Fibroblast of skin of abdomen (primary cell): ENCODE results near the gene KRTAP10-3.

ENCODE experiments used
- DNase-seq: peaks from one replicate; pipeline ENCODE4 v3.0.0-alpha.2; 2013

Gene KRTAP10-3

GRCh38 chr21:44547656-44548331 lies 10.8 kb downstream of the KRTAP10-3 start:
- no peak for DNase-seq

- DNase-seq: no peak
Observed at GRCh38 chr21:44544566-44544965, 14.0 kb downstream of the KRTAP10-3 start.

GRCh38 chr21:44542716-44543115 lies 15.9 kb downstream of the KRTAP10-3 start:
- no peak for DNase-seq

- DNase-seq: no peak
Observed at GRCh38 chr21:44540741-44541288, 17.8 kb downstream of the KRTAP10-3 start.

GRCh38 chr21:44539991-44540666 lies 18.5 kb downstream of the KRTAP10-3 start, which contains the start of gene KRTAP10-1:
KRTAP10-1 (minus strand) TSS chr21:44540195; CDS start chr21:44540150, 45 bp downstream.
- no peak for DNase-seq

GRCh38 chr21:44539046-44539445 lies 19.5 kb downstream of the KRTAP10-3 start:
- DNase-seq: no peak

GRCh38 chr21:44537930-44538911 lies 20.4 kb downstream of the KRTAP10-3 start:
- DNase-seq: no peak

- DNase-seq: no peak
Observed at GRCh38 chr21:44535963-44536362, 22.6 kb downstream of the KRTAP10-3 start.

- DNase-seq: no peak
Observed at GRCh38 chr21:44534688-44535087, 23.9 kb downstream of the KRTAP10-3 start.

GRCh38 chr21:44533891-44534627 lies 24.5 kb downstream of the KRTAP10-3 start:
- DNase-seq: no peak

- DNase-seq: no peak
Observed at GRCh38 chr21:44533121-44533890, 25.3 kb downstream of the KRTAP10-3 start.

- DNase-seq: no peak
Observed at GRCh38 chr21:44532712-44533111, 25.9 kb downstream of the KRTAP10-3 start.

GRCh38 chr21:44531606-44532564 lies 26.7 kb downstream of the KRTAP10-3 start:
- no peak for DNase-seq

- no peak for DNase-seq
Observed at GRCh38 chr21:44530903-44531605, 27.5 kb downstream of the KRTAP10-3 start.

GRCh38 chr21:44530221-44530902 lies 28.2 kb downstream of the KRTAP10-3 start:
- no peak for DNase-seq

GRCh38 chr21:44529503-44530125 lies 29.0 kb downstream of the KRTAP10-3 start:
- DNase-seq: no peak

- DNase-seq: no peak
Observed at GRCh38 chr21:44529011-44529421, 29.6 kb downstream of the KRTAP10-3 start.

- DNase-seq: no peak
Observed at GRCh38 chr21:44528634-44528995, 30.0 kb downstream of the KRTAP10-3 start.
